ENCODE results near the gene TMEM26. TPM values are rescaled to one million over a fixed set of nuclear protein-coding genes. Genes with fewer than 3 reads are reported as not detected.

The TMEM26 gene
- total RNA-seq, 1 donor from 2014 or later = 3.6 TPM

- Mint-ChIP-seq H3K27ac (ENCODE audit: unreplicated experiment) (no peak overlapping the region), H3K9me3 (ENCODE audit: unreplicated experiment) (no peaks in the 10 kb centered on the region), H3K4me1 (ENCODE audit: unreplicated experiment) (peaks cover 7% of the 10 kb centered on the region), H3K4me3 (ENCODE audit: unreplicated experiment) (no peak overlapping the region), H3K27me3 (ENCODE audit: unreplicated experiment) (peaks cover 6% of the 10 kb centered on the region), H3K36me3 (ENCODE audit: unreplicated experiment) (no peaks in the 10 kb centered on the region)
- no peak for TF ChIP-seq CTCF (IDR thresholded peaks at IDR 0.05)
- DNase-seq (ENCODE audit: extremely low spot score, unreplicated experiment) = no peak
These were observed 46.9 kb downstream of the TMEM26 start for GRCh38 chr10:61406242-61406641.

GRCh38 chr10:61404751-61405150, 48.4 kb downstream of the TMEM26 start:
- H3K36me3 Mint-ChIP-seq (ENCODE audit: unreplicated experiment) = no peaks in the 10 kb centered on the region
- peaks cover 7% of the 10 kb centered on the region for H3K4me1 Mint-ChIP-seq (ENCODE audit: unreplicated experiment)
- no peak for TF ChIP-seq CTCF (IDR thresholded peaks at IDR 0.05)
- no peak overlapping the region for H3K4me3 Mint-ChIP-seq (ENCODE audit: unreplicated experiment)
- DNase-seq (ENCODE audit: extremely low spot score, unreplicated experiment) = no peak
- H3K9me3 Mint-ChIP-seq (ENCODE audit: unreplicated experiment) = no peaks in the 10 kb centered on the region
- peaks cover 6% of the 10 kb centered on the region for H3K27me3 Mint-ChIP-seq (ENCODE audit: unreplicated experiment)
- no peak overlapping the region for H3K27ac Mint-ChIP-seq (ENCODE audit: unreplicated experiment)

- Mint-ChIP-seq H3K36me3 (ENCODE audit: unreplicated experiment) (no peaks in the 10 kb centered on the region), H3K9me3 (ENCODE audit: unreplicated experiment) (no peaks in the 10 kb centered on the region), H3K27ac (ENCODE audit: unreplicated experiment) (no peak overlapping the region), H3K4me3 (ENCODE audit: unreplicated experiment) (no peak overlapping the region), H3K4me1 (ENCODE audit: unreplicated experiment) (peaks cover 9% of the 10 kb centered on the region), H3K27me3 (ENCODE audit: unreplicated experiment) (peaks cover 6% of the 10 kb centered on the region)
- no peak for TF ChIP-seq CTCF (IDR thresholded peaks at IDR 0.05)
- DNase-seq (ENCODE audit: extremely low spot score, unreplicated experiment) = no peak
These were observed 52.7 kb downstream of the TMEM26 start for GRCh38 chr10:61400524-61400923.

GRCh38 chr10:61399406-61399805, 53.8 kb downstream of the TMEM26 start:
- peaks cover 7% of the 10 kb centered on the region for H3K27me3 Mint-ChIP-seq (ENCODE audit: unreplicated experiment)
- TF ChIP-seq CTCF (IDR thresholded peaks at IDR 0.05) = no peak
- peaks cover 8% of the 10 kb centered on the region for H3K4me1 Mint-ChIP-seq (ENCODE audit: unreplicated experiment)
- DNase-seq (ENCODE audit: extremely low spot score, unreplicated experiment) = no peak
- no peak overlapping the region for H3K27ac Mint-ChIP-seq (ENCODE audit: unreplicated experiment)
- no peak overlapping the region for H3K4me3 Mint-ChIP-seq (ENCODE audit: unreplicated experiment)
- H3K36me3 Mint-ChIP-seq (ENCODE audit: unreplicated experiment) = no peaks in the 10 kb centered on the region
- H3K9me3 Mint-ChIP-seq (ENCODE audit: unreplicated experiment) = no peaks in the 10 kb centered on the region

GRCh38 chr10:61398366-61399129, 54.6 kb downstream of the TMEM26 start:
- Mint-ChIP-seq H3K9me3 (ENCODE audit: unreplicated experiment) (no peaks in the 10 kb centered on the region), H3K4me3 (ENCODE audit: unreplicated experiment) (no peak overlapping the region), H3K4me1 (ENCODE audit: unreplicated experiment) (peaks cover 8% of the 10 kb centered on the region), H3K36me3 (ENCODE audit: unreplicated experiment) (no peaks in the 10 kb centered on the region), H3K27me3 (ENCODE audit: unreplicated experiment) (peaks cover 9% of the 10 kb centered on the region), H3K27ac (ENCODE audit: unreplicated experiment) (no peak overlapping the region)
- TF ChIP-seq CTCF (IDR thresholded peaks at IDR 0.05) = no peak
- DNase-seq (ENCODE audit: extremely low spot score, unreplicated experiment) = no peak

Measured in osteocyte (in vitro differentiated cells).